HG03442 (cell line): Measurements from ENCODE around the gene RAB23.

ENCODE experiments used
- ATAC-seq: cut with Tn5 transposase; IDR thresholded peaks from one replicate; pipeline ENCODE4 v1.9.1; 2021; ENCODE audit warnings: mild to moderate bottlenecking, moderate library complexity; ENCODE audit not compliant: unreplicated experiment

RAB23 gene

GRCh38 chr6:57221936-57222742, at the start of gene RAB23:
TSS of gene RAB23 (minus strand) at chr6:57222307. CDS start at chr6:57210380, 11,927 bp downstream.
- ATAC-seq: peak; percentile 80

GRCh38 chr6:57268294-57268640, 46.2 kb upstream of the RAB23 start:
- ATAC-seq: no peak

GRCh38 chr6:57267586-57268293, 45.6 kb upstream of the RAB23 start:
- no peak for ATAC-seq

GRCh38 chr6:57265755-57266221, 43.7 kb upstream of the RAB23 start:
- no peak for ATAC-seq

- no peak for ATAC-seq
Observed at GRCh38 chr6:57263739-57264138, 41.6 kb upstream of the RAB23 start.

- no peak for ATAC-seq
Observed at GRCh38 chr6:57262901-57263694, 41.0 kb upstream of the RAB23 start.

GRCh38 chr6:57262488-57262887, 40.4 kb upstream of the RAB23 start:
- ATAC-seq: no peak

GRCh38 chr6:57261926-57262325, 39.8 kb upstream of the RAB23 start:
- no peak for ATAC-seq

GRCh38 chr6:57259064-57259463, 37.0 kb upstream of the RAB23 start:
- ATAC-seq: no peak

- ATAC-seq: no peak
Observed at GRCh38 chr6:57257911-57258541, 35.9 kb upstream of the RAB23 start.

- ATAC-seq: no peak
Observed at GRCh38 chr6:57256541-57256940, 34.4 kb upstream of the RAB23 start.

GRCh38 chr6:57255451-57256169, 33.5 kb upstream of the RAB23 start:
- ATAC-seq: no peak

GRCh38 chr6:57254055-57254717, 32.1 kb upstream of the RAB23 start:
- ATAC-seq: no peak

- no peak for ATAC-seq
Observed at GRCh38 chr6:57252975-57253374, 30.9 kb upstream of the RAB23 start.

- no peak for ATAC-seq
Observed at GRCh38 chr6:57252137-57252536, 30.0 kb upstream of the RAB23 start.

- ATAC-seq: no peak
Observed at GRCh38 chr6:57250348-57250747, 28.2 kb upstream of the RAB23 start.

- no peak for ATAC-seq
Observed at GRCh38 chr6:57248311-57248895, 26.3 kb upstream of the RAB23 start.

- ATAC-seq: no peak
Observed at GRCh38 chr6:57247603-57248002, 25.5 kb upstream of the RAB23 start.

- no peak for ATAC-seq
Observed at GRCh38 chr6:57246307-57246706, 24.2 kb upstream of the RAB23 start.
